HG03432 (cell line): ENCODE data around the gene MAD2L1.
"Not testable (repeated sequence)": the region's sequence is repeated elsewhere in the genome, so short reads cannot be mapped to it uniquely, and the experiment has no call there.

Experiments
- ATAC-seq: cut with Tn5 transposase; IDR thresholded peaks from one replicate; pipeline ENCODE4 v1.9.1; 2021; ENCODE audit warnings: mild to moderate bottlenecking, moderate library complexity; ENCODE audit not compliant: unreplicated experiment

MAD2L1 gene

GRCh38 chr4:120066517-120067340, at the start of gene MAD2L1:
MAD2L1 (minus strand) TSS chr4:120066848; CDS start chr4:120066734, 114 bp downstream.
- ATAC-seq: peak; percentile 89

GRCh38 chr4:120111745-120112144, 45.1 kb upstream of the MAD2L1 start:
- ATAC-seq: no peak

- no peak for ATAC-seq
Observed at GRCh38 chr4:120109406-120109805, 42.8 kb upstream of the MAD2L1 start.

GRCh38 chr4:120105472-120105871, 38.8 kb upstream of the MAD2L1 start:
- ATAC-seq: peak; percentile 92

- no peak for ATAC-seq
Observed at GRCh38 chr4:120096508-120097297, 30.1 kb upstream of the MAD2L1 start.

- ATAC-seq: no peak
Observed at GRCh38 chr4:120088507-120088906, 21.9 kb upstream of the MAD2L1 start.

- not testable (repeated sequence) for ATAC-seq
Observed at GRCh38 chr4:120088066-120088465, 21.4 kb upstream of the MAD2L1 start.

- ATAC-seq: no peak
Observed at GRCh38 chr4:120085705-120086104, 19.1 kb upstream of the MAD2L1 start.

- no peak for ATAC-seq
Observed at GRCh38 chr4:120084327-120084726, 17.7 kb upstream of the MAD2L1 start.

- ATAC-seq: no peak
Observed at GRCh38 chr4:120083152-120083551, 16.5 kb upstream of the MAD2L1 start.

GRCh38 chr4:120082251-120082650, 15.6 kb upstream of the MAD2L1 start:
- no peak for ATAC-seq

- ATAC-seq: no peak
Observed at GRCh38 chr4:120081726-120082125, 15.1 kb upstream of the MAD2L1 start.

GRCh38 chr4:120080533-120080932, 13.9 kb upstream of the MAD2L1 start:
- no peak for ATAC-seq

GRCh38 chr4:120079839-120080520, 13.3 kb upstream of the MAD2L1 start:
- no peak for ATAC-seq

- no peak for ATAC-seq
Observed at GRCh38 chr4:120078216-120078615, 11.6 kb upstream of the MAD2L1 start.

- no peak for ATAC-seq
Observed at GRCh38 chr4:120071192-120071795, 4.6 kb upstream of the MAD2L1 start.

GRCh38 chr4:120070196-120070595, 3.5 kb upstream of the MAD2L1 start:
- no peak for ATAC-seq

- no peak for ATAC-seq
Observed at GRCh38 chr4:120065974-120066516, 603 bp downstream of the MAD2L1 start.

GRCh38 chr4:120064887-120065286, 1.8 kb downstream of the MAD2L1 start:
- no peak for ATAC-seq

GRCh38 chr4:120063711-120064110, 2.9 kb downstream of the MAD2L1 start:
- not testable (repeated sequence) for ATAC-seq
